ENCODE data around the gene TRAP1. TPM values are rescaled to one million over a fixed set of nuclear protein-coding genes. Genes with fewer than 3 reads are reported as not detected.

TRAP1 gene
- total RNA-seq, 1 experiment from 2014 or later, result 416 TPM

DNA sequence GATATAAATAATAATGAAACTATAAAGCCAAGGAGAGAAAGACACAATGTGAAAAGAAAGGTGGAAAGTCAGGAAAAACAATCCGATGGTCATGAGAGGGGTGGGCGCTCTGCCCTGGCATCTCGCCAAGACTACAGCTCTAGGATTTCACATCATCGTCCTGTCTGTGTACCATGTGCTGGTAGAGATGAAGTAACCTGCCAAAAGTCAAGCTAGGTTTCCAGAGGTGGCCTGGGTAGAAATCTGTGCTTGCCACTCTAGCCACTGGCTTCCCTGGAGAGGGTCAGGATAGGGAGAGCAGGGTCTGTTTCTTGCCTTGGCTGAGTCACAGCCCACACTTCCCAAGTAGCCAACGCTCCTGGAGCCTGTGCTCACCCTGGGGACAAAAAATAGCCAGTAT is 31.0 kb upstream of the TRAP1 start:
- Histone ChIP-seq H3K36me3 (ENCODE audit: control insufficient read depth in 1 of 2, insufficient read depth in 2 of 2, low read length in 2 of 2) (peaks cover 8 to 18% of the 10 kb centered on the region in 2 experiments), H2AFZ (ENCODE audit: low read depth, low read length, poor library complexity, severe bottlenecking) (no peak overlapping the region), H3K27ac (ENCODE audit: low read depth, low read length) (no peak overlapping the region), H3K9me2 (ENCODE audit: insufficient read depth) (no peaks in the 10 kb centered on the region), H3K4me2 (ENCODE audit: low read length) (no peak overlapping the region), H3K9me3 (ENCODE audit: control insufficient read depth in 1 of 2, insufficient read depth in 1 of 2, low read depth in 1 of 2, low read length in 2 of 2) (no peaks in the 10 kb centered on the region), H3K4me1 (ENCODE audit: control insufficient read depth in 1 of 2, insufficient read depth in 2 of 2, low read length in 2 of 2) (no peaks in the 10 kb centered on the region), H3K4me3 (replicated peaks in 1 of 2; ENCODE audit: low read depth in 1 of 2, low read length in 2 of 2) (no peak overlapping the region), H3K27me3 (ENCODE audit: insufficient read depth, low read length) (no peaks in the 10 kb centered on the region), H4K20me1 (ENCODE audit: insufficient read depth) (no peaks in the 10 kb centered on the region; the same call in 1 of the 2 replicates), H3K9ac (ENCODE audit: low read length) (no peak overlapping the region), H3K79me2 (ENCODE audit: insufficient read depth, low read length) (no peaks in the 10 kb centered on the region; the same call in 1 of the 2 replicates)
- no TSS peak for BruUV-seq (replicated peaks)
- ChIA-PET CTCF (no interaction called here), RAD21 (ENCODE audit: low non-redundant PET in 1 of 2, low total read pairs in 2 of 2, uncharacterized antibody in 2 of 2, unreplicated experiment in 2 of 2) (no interaction called here), POLR2A (no interaction called here)
- DNase-seq (ENCODE audit: low read depth, low spot score) (no peak), ATAC-seq (no peak)
- intact Hi-C loops (cut with micrococcal nuclease), result no loop called here
- TF ChIP-seq, protein P1, sequence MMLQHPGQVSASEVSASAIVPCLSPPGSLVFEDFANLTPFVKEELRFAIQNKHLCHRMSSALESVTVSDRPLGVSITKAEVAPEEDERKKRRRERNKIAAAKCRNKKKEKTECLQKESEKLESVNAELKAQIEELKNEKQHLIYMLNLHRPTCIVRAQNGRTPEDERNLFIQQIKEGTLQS (IDR thresholded peaks at IDR 0.05), result no peak
- TF ChIP-seq, protein P2, sequence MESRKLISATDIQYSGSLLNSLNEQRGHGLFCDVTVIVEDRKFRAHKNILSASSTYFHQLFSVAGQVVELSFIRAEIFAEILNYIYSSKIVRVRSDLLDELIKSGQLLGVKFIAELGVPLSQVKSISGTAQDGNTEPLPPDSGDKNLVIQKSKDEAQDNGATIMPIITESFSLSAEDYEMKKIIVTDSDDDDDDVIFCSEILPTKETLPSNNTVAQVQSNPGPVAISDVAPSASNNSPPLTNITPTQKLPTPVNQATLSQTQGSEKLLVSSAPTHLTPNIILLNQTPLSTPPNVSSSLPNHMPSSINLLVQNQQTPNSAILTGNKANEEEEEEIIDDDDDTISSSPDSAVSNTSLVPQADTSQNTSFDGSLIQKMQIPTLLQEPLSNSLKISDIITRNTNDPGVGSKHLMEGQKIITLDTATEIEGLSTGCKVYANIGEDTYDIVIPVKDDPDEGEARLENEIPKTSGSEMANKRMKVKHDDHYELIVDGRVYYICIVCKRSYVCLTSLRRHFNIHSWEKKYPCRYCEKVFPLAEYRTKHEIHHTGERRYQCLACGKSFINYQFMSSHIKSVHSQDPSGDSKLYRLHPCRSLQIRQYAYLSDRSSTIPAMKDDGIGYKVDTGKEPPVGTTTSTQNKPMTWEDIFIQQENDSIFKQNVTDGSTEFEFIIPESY (IDR thresholded peaks at IDR 0.05; ENCODE audit: extremely low read depth, insufficient replicate concordance, low read length), result no peak
- TF ChIP-seq POLR2A (IDR thresholded peaks at IDR 0.05; ENCODE audit: borderline replicate concordance, extremely low read depth, insufficient read depth, insufficient read length) (no peak), SIN3A (IDR thresholded peaks at IDR 0.05; ENCODE audit: low read depth) (no peak), CBX3 (IDR thresholded peaks at IDR 0.05; ENCODE audit: low read depth) (no peak), POLR2AphosphoS5 (IDR thresholded peaks at IDR 0.05; ENCODE audit: low read depth, low read length) (no peak), FOSL1 (IDR thresholded peaks at IDR 0.05; ENCODE audit: low read depth) (no peak), CEBPB (IDR thresholded peaks at IDR 0.05; ENCODE audit: low read depth) (no peak), ELF1 (IDR thresholded peaks at IDR 0.05; ENCODE audit: borderline replicate concordance, low read depth) (no peak), EZH2 (IDR thresholded peaks at IDR 0.05) (no peak), SRF (IDR thresholded peaks at IDR 0.05; ENCODE audit: low read depth) (no peak), YY1 (IDR thresholded peaks at IDR 0.05; ENCODE audit: extremely low read depth, insufficient replicate concordance, low read depth, low read length) (no peak)
- TF ChIP-seq, protein P3, sequence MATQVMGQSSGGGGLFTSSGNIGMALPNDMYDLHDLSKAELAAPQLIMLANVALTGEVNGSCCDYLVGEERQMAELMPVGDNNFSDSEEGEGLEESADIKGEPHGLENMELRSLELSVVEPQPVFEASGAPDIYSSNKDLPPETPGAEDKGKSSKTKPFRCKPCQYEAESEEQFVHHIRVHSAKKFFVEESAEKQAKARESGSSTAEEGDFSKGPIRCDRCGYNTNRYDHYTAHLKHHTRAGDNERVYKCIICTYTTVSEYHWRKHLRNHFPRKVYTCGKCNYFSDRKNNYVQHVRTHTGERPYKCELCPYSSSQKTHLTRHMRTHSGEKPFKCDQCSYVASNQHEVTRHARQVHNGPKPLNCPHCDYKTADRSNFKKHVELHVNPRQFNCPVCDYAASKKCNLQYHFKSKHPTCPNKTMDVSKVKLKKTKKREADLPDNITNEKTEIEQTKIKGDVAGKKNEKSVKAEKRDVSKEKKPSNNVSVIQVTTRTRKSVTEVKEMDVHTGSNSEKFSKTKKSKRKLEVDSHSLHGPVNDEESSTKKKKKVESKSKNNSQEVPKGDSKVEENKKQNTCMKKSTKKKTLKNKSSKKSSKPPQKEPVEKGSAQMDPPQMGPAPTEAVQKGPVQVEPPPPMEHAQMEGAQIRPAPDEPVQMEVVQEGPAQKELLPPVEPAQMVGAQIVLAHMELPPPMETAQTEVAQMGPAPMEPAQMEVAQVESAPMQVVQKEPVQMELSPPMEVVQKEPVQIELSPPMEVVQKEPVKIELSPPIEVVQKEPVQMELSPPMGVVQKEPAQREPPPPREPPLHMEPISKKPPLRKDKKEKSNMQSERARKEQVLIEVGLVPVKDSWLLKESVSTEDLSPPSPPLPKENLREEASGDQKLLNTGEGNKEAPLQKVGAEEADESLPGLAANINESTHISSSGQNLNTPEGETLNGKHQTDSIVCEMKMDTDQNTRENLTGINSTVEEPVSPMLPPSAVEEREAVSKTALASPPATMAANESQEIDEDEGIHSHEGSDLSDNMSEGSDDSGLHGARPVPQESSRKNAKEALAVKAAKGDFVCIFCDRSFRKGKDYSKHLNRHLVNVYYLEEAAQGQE (IDR thresholded peaks at IDR 0.05; ENCODE audit: low read depth), result no peak
